K562 (cell line): ENCODE measurements around the gene TYMP. TPM values are rescaled to one million over a fixed set of nuclear protein-coding genes. Genes with fewer than 3 reads are reported as not detected.

Source experiments
- ETS1 ChIP-seq: conservative IDR thresholded peaks from 2 replicates; pipeline ENCODE4 v1.6.1; 2011; ENCODE audit warnings: low read depth, mild to moderate bottlenecking, low read length; ENCODE audit not compliant: control insufficient read depth
- HMGXB4 ChIP-seq: sonication (generic); formaldehyde crosslinking; IDR thresholded peaks from 2 replicates; pipeline ENCODE4 v1.8.1; 2023; ENCODE audit warnings: mild to moderate bottlenecking, missing genetic modification reagents
- SIN3B ChIP-seq: fragments of 450-650 bp; IDR thresholded peaks from 2 replicates; pipeline ENCODE4 v1.6.1; 2017; ENCODE audit warnings: low read depth, mild to moderate bottlenecking, moderate library complexity
- SMAD3 ChIP-seq: fragments of 450-650 bp; formaldehyde crosslinking; conservative IDR thresholded peaks from 2 replicates; pipeline ENCODE4 v1.4.0; 2020; ENCODE audit warnings: mild to moderate bottlenecking
- SPI1 ChIP-seq: IDR thresholded peaks from 2 replicates; pipeline ENCODE4 v1.6.1; 2011; ENCODE audit warnings: low read depth, low read length, control low read depth, borderline replicate concordance
- ZNF277 ChIP-seq: fragments of 250-450 bp; sonication (Bioruptor Pico); IDR thresholded peaks from 2 replicates; pipeline ENCODE4 v1.8.0; 2022; ENCODE audit warnings: inconsistent platforms, mild to moderate bottlenecking, moderate library complexity, borderline replicate concordance
- ZNF592 ChIP-seq: fragments of 450-650 bp; IDR thresholded peaks from 2 replicates; pipeline ENCODE4 v1.6.1; 2017; ENCODE audit warnings: antibody characterized with exemption, mild to moderate bottlenecking
- polyA plus RNA-seq, 8 experiments: library from polyadenylated mRNA; depleted of rRNA in 4 of 8; stranded (reverse) in 5 of 8; unstranded in 3 of 8; fragments of >200 nt; fragmentation: Nextera tagmentation in 2 of 8; fragmentation: Illumina TruSeq in 1 of 8; extraction: Ambion mirVana in 2 of 8; extraction: Trizol in 1 of 8; gene quantifications; 2 replicates each; pipeline versions ENCODE4 v1.2.1 to v1.2.3, GENCODE V29; 2011 to 2014; ENCODE audit warnings: inconsistent platforms in 1 of 8, missing spikeins in 1 of 8
- total RNA-seq, 7 experiments: library from RNA; depleted of rRNA in 6 of 7; stranded (reverse); fragments of >200 nt in 6 of 7; fragmentation: Illumina TruSeq in 2 of 7; extraction: Trizol in 2 of 7; gene quantifications; 2 replicates each; pipeline versions ENCODE4 v1.2.1 to v1.2.3, GENCODE V29; 2011 to 2021; ENCODE audit warnings: low replicate concordance in 1 of 7

TYMP gene
- total and polyA plus RNA-seq, 9 of the 15 experiments (the other 6 are each of a cell fraction or from before 2014, with no cell fraction given), result 0.03 to 4.0 (median 2.4) TPM; not detected in 4

- no peak for TF ChIP-seq ZNF592
- TF ChIP-seq ZNF277 (CRISPR knock-in tag), result no peak
- no peak for TF ChIP-seq HMGXB4 (CRISPR knock-in tag)
- no peak for TF ChIP-seq SIN3B
- no peak for TF ChIP-seq SPI1
- TF ChIP-seq SMAD3 (CRISPR knock-in tag), result no peak
- no peak for TF ChIP-seq ETS1
Observed at GRCh38 chr22:50528682-50529415, 963 bp downstream of the TYMP start (continued).
